Skin of body (tissue), 2 donors: ENCODE data around the gene TUBA4A. TPM values are rescaled to one million over a fixed set of nuclear protein-coding genes. Genes with fewer than 3 reads are reported as not detected.

Source experiments
- DNase-seq: peaks from one replicate; lab custom pipeline; 2025; lab: John Stamatoyannopoulos, UW
- total RNA-seq: library from RNA; depleted of rRNA; stranded (reverse); fragments of >200 nt; gene quantifications from one replicate; pipeline ENCODE4 v1.2.3, GENCODE V29; 2014

Gene TUBA4A
- total RNA-seq, 1 donor from 2014 or later, result 35.7 TPM

DNA sequence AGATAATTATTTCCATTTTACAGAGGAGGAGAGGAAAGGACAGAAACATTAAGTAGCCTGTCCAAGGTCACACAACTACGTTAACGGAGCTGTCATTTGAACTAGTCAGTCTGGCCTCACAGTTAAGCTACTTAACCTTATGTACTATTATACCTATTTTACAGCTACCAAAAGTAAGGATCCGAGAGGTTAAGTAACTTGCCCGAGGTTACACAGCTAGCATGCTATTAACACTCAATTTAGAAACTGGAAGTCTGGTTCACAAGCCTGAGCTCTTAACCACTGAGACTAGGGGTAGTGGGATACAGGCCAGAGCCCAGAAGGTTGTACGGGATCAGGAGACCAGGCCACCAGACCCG lies 8.9 kb downstream of the TUBA4A start:
- no peak for DNase-seq

DNA sequence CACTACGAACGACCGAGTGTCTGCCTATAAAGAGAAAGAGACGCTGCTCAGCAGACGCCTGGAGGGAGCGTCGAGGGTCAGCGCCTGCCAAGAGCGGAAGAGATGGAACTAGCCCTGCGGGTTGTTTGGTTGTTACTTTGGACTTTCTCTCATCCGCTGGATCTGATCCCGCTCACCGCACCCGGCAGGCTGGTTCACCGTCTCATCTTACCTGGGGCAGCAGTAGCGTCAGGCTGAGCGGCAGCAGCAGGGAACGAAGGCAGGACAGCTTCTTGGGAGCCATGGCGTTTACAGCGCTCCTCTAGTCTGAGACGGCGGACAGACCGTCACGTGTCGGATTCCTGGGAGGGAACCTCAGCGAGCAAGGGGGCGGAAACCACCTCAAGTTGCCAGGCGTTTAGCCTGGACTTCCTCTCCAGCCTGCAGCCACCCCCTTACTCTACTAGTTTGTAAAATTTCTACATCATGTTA lies 10.4 kb downstream of the TUBA4A start:
- DNase-seq, result no peak

DNA sequence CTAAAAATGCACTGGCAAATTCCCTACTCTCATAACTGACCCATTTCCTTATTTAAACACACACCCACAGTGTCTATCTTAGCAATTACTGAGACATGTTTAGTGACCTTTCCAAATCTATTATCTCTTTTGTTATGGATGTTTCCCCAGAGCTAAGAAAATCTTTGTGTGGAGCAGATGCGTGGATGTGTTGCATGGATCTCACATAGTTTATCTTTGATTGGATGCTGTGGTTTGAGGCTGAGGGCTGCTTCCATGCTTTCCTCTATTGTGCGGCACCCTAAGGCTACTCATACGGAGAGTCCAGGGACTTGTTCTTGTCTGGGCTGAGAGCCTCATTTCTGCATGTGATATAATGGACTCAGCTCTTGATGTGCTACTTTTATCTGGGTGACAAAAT lies 19.4 kb downstream of the TUBA4A start:
- no peak for DNase-seq

DNA sequence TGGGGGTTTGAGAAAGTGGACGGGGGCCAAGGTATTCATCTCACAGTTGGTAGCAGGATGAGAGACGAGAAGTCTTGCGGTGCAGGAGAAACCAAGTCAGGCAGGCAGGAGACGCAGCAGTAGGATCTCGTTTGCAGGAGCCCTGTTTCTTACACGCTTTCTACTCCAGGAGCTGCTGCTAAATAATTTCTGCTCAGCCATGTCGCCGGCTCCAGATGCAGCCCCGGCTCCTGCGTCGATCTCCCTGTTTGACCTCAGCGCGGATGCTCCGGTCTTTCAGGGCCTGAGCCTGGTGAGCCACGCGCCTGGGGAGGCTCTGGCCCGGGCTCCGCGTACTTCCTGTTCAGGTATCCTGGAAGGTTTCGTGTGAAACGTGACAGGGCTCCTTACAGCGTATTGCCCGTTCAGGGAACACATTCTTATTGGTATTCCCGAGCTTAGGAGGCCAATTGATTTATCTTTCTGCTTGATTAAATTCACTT lies 23.6 kb downstream of the TUBA4A start:
- DNase-seq, result no peak

DNA sequence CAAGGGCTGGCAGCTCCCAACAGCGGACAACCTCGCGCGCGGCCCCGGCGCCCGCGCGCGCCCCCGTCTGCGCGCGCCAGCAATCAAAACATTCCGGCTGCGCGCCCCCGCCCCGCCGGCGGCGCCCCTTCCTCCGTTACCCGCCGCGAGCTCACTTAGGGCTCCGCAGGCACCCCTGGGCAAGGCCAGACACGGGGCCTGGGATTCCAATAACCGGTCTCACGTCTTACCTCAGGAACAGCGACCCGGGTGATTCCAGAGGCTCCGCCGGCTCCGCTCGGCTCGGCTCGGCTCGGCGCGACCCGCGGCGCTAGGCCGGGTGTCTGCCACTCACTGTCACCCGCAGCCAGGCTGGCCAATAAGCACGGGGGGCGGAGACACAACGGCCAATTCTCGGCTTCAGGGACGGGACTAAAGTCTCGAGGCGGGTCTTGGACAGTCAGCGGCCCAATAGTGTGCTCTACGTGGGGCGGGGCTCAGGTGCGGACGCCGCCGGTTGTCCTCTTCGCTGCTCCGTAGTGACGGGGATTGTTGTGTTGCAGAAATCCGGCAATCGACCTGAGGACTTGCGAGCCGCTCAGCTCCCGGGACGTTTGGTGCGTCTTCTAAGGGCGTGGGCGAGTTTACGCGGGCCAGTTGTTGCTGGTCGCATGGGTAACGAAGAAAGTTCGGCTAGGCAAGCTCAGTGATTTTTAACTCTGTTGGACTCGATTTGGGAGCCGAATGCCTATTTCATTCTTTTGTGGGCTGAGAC lies 24.2 kb downstream of the TUBA4A start, which contains the start of the genes ANKZF1 and ATG9A:
ANKZF1 (plus strand) TSS at position 502 of the 754 bp plus-strand sequence. CDS start 452 bp downstream, outside the sequence.
ATG9A (minus strand) TSS at position 332 of the 754 bp plus-strand sequence. CDS start 1,612 bp downstream, outside the sequence.
- DNase-seq, result peak; percentile 98

DNA sequence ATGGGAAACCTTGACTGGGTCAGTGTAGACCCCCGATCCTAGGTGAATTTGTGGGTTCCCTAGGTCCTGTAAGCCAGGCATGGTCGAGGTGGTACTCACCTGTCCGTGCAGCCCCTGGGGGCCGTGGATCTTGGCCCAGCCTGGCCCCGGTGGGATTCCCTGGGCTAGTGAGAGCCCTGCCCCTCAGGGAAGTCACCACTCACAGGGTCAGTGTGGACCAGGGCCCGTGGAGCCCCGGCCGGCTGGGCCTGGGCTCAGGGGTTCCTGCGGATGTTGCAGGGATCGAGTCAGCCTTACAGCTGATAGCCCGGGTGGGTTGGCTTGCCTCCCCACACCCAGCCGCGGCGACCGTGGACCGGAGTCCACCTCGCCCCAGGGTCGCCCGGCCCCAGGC lies 24.8 kb downstream of the TUBA4A start:
- DNase-seq, result no peak

DNA sequence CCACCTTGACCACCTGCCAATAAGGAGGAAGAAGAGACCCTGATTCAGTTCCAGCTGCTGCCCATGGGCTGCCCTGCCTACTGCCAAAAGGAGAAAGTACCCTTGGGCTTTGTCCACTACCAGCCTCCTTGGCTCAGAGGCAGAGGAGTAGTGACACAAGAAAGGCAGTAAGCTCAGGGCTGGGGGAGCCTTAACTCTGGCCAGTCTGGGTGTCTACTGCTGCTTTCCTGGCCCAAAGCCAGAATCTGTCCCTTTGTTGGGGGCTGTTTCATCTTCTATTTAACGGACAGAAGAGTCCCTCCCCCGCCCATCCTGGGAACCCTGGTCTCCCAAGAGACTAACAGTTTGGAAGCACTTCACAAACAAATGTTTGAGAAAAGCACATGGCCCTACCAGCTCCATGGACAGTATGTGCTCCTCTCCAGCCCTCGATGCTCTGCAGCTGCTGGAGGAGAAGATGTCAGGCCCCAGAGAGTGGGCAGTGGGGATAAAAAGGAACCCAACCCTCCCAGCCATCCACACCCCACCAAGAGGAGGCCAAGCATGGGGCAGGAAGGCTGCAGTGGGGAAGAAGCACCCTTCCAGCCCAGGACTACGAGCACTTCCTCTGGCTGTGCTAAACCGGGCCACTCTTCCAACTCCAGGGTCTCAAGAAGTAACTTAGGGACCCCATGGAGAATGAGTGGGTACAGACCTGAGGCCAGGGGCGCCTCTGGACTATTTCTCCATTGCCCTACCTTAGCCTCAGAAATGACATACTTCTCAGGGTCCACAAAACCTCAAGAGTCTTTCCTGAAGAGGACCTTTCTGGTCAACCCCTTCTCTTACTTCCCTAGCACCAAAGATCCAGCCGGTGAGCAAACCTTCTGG lies 25.4 kb downstream of the TUBA4A start:
- DNase-seq, result no peak

DNA sequence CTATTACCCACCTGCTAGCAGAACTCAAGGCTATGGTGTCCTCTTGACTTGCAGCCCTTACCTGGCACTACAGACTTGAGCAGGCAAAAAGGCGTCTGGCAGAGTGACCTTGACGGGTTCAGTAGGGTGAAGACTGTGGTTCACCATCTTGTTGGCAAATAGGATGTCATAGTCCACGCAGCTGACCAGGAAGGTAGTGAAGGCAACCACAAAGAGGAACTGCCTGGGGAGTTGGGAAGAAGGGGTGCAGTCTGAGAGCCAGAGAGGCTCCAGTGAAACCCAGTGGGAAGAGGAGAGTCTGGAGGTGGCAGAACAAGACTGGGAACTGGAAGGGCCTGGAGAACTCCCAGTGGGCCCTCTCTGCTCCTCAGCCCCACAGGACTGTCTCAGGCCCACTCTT lies 28.4 kb downstream of the TUBA4A start:
- no peak for DNase-seq

DNA sequence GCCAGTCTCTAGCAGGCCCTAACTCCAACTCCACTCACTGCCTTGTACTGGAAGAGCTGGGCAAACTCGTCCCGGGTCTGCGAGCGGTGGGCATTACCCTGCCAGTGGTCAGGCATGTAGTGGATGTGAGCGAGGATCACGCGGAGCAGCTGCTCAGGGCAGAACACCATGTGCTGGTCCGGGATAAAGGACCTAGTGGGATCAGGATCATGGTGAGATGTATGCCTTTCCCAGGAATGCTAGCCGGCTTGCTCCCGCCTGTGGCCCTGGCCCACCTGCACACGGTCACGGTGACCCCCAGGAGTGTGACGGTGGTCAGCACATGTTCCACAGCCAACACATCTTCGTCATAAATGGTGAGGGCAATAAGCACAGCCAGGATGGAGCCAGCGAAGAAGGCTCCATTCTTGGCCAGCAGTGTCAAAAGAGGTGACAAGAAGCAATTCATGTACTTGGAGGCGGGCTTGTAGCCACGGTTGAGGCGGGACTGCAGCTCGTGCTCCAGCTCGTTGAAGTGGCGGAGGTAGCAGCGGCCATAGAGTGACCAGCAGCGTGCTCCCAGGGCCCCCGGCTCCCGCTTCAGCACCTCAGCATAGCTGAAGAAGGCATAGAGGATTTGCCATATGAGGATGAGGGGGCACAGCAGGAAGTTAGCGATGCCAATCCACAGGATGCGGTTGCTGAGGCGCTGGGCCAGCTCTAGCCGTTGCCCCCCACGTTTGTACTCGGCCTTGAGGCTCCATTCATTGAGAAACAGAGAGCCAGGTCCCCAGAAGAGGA lies 29.7 kb downstream of the TUBA4A start:
- no peak for DNase-seq

DNA sequence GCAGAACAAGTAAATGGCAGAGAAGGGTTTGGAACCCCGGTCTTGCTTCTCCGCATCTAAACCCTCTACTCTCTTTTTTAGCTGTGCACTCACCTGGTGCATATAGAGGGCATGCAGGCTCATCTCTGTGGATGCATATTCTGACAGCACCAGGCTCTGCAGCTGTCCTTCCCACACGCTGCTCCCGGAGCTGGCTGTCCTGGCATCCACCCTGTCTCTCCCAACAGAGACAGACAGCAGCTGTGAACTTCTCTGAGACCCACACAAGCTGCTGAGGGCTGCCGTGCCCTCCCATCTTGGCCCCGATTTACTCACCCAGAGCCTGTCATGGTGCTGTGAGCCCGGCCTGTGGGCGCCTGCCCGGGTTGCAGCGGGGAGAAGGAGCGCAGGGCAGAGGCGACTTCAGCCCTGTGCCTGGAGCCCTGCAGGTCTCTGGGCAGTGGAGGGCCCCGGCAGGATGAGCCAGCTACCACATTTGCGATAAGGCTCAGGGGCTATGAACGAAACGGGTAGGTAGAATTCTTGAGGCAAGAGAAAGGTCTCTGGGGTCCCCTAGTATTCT lies 31.7 kb downstream of the TUBA4A start:
- DNase-seq, result no peak

DNA sequence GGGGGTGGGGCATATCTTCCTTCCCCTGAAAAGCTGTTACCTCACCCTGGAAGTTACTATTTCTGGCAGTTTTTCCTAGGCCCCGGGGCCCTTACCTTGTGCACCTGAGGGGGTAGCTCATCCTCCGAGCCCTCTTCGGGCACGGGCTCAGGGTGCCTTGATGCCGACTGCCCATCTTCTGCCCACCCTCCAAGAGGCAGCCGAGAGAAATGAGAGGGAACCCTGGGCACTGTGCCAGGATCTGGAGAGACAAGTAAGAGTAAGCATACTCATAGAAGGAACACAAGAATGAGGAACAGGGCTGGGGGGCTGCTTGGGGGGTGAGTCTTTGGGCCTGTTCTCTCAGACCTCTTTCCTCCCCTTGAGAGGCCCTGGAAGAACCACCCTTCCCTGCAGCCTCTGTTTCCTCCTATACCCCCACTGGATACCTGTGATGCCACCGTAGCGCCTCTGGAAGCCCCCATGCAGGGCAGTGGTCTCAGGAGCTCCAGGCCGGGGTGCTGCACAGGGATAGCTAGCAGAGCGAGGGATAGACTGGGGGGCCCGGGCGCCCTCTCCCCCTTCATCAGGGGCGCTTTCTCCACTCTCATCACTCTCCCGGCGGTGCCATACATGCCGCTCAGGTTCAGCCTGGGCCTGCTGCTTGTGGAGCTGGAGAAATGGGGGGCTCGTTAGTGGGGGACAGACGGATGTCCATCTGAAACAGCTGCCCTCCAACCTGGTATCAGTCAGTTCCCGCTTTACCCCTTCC lies 32.9 kb downstream of the TUBA4A start:
- no peak for DNase-seq

DNA sequence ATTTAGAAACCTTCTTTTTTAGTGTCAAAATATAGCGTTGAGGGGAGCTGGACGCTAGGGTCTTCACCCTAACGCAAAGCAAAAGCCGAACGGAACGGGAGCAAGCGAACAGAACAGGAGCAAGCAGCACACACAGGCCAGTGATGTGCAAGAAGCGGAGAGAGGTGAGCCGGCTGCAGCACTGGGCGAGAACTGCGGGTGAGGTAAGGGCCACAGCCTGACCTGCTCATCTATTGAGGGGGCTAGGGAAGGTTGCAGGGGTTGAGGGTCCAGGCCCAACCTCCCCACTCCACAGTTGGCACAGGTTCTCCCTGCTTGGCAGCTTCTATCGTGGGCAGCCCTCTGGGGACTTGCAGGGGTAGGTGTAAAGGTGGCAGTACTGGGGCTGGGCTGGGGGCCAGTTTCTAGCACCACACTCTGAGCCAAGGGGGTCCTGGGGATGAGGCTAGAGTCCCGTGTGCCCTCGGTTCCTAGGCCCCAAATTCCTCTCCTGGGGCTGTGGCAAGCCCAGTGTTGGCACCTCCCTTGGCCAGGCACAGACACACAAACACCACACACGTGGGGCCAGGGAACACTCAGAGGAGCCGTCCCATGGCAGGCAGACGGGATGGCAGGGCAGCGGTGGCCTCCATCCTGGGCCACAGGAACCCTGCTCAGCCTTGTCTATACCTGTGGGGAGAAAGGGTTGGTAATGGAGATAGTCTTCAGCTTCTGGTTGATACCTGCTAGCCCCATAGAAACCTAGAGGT lies 33.8 kb downstream of the TUBA4A start:
- no peak for DNase-seq

DNA sequence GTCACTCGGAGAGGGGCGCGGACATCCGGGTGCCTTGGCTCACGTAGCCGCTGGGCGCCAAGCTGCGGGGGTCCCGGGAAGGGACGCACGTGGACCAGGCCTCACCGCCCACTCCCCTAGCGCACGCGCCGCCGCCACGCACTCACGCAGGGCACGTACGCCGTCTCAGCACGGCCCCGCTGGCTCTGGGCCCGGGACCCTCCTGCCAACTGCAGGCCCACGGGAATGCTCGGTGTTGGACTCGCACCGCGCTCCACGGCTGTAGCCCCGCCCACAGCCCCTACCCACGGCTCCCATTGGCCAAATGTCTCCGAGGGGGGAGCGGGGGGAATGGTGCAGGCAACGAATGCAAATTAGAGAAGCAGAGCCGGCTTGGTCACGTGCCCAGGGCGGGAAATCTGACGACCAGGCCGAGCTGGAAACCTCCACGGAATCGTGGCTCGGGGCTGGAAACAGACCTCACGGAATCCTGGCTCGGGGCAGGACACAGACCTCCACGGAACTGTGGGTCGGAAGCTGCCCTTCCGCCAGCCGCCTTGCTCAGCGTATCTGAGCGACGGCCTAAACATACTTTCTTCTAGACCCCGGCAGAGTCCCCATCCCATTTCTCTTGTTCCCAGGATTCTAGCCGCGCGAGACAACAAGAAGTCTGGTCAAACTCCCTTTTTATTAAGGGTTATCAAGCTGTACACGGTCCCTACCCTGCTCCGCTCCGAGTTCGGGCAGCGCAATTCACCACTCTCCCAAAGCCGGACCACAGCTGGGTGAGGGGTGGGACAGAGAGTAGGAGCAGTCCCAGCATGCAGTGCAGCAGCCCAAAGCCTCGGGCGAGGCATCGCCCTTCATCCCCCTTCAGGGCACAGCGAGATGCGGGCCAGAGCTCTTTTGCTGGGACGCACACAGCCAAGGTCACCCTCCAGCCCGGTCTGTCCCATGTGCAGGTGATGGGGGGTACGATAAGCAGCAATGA lies 34.7 kb downstream of the TUBA4A start, which contains the start of gene ABCB6:
ABCB6 (minus strand) TSS at position 227 of the 970 bp plus-strand sequence. CDS start 285 bp downstream, outside the sequence.
- peak; percentile 95 for DNase-seq

DNA sequence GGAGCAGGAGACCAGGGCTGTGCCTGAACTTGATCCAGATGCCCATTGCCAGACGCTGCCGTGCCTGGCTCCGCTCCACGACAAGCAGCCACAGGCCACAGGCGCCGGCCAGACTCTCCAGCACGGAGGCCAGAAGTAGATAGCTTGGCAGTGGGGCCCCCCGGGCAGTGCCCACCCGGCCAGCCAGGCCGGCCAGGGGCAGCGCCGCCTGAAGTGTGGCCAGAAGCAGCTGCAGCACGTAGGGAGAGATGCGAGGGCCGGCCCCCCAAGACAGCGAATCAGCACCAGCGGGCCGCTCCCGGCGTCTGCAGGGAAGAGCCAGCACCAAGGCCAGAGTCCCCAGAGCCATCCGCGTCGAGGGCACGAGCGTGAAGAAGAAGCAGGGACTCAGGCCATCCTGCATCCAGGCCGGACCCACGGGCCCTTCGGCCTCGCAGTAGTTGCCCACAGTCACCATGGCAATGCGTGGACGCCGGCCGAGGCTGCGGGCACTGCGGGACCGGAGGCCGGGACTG lies 35.4 kb downstream of the TUBA4A start:
- DNase-seq, result peak; percentile 61

DNA sequence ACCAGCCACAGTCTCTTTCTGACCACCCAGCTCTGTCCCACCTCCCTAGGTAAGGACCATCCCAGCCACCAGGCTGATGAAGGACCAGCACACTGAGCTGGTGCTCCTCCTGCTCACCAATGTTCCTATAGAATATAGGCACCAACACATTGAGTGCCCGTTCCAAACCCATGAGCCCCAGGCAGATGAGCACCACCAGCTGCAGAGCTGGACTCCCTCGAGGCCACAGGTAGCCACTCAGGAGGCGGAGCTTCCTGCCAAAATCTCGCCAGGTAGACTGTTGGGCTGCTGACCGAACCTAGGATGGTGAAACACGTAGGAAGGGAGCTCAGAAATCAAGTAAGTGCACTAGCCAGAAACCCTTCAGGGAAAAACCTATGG lies 37.2 kb downstream of the TUBA4A start:
- no peak for DNase-seq

DNA sequence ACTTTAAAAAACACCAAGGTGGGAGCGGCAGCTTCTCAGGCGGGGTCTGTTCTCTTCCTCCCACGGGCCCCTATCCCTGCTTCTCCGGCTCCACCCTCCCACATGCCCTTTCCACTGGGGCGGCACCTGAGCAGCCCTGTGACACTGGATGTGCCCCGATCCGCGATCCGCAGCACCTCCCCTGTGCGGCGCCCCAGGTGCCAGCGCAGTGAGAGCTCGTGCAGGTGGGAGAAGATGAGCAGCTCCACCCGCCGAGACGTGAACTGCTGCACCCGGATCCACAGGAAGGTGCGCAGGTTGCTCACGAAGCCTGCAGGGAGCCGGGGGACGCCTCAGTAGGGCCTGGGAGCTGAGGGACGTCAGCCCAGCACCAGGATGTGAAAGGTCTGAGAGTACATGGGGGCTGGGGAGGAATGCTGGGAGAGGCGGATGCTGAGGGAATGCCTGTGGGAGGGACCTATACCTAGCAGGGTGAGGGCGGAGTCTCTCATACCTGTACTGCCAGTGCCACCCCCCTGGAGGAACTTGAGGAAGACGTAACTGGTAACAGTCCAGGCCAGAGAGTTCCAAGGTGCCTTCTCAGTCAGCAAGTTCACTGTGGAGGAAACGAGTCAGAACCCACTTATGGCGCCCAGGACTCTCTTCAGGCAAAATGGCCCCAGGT lies 37.7 kb downstream of the TUBA4A start:
- no peak for DNase-seq

DNA sequence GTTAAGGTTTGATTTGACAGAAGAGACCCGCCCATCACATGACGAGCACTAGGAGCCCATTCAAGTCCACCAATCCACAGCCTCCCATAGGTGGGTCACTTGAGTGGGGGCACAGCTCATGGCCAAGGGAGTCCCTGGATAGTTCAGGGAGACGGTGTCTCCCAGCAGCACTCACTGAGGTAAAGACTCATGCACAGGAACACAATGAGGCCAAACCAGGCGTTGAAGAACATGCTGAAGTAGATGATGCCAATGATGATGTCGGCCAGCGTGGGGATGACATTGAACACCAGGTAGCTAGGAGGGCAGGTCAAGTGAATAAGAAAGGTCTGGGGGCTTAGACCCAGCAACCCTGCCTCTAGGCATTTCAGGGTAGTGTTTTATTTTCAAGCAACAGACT lies 38.9 kb downstream of the TUBA4A start:
- DNase-seq, result no peak

DNA sequence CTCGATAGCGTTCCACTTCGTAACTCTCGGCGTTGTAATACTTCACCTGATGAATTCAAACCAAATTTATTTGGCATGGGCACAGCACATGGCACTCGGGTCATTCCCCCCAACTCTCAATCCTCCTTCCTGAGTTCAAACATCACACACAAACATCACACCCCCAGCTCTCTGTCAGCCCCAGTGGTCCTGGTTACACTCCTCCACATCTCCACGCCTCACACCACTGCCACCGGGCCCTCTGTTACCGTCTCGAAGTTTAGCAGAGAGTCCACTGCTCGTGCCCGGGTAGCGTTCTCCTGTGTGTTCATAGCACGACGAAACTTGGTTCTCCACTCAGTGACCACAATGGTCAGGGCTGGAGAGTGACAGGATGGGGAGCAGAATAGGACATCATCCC lies 39.6 kb downstream of the TUBA4A start:
- no peak for DNase-seq
